ENCODE data around the gene RREB1. TPM values are rescaled to one million over a fixed set of nuclear protein-coding genes. Genes with fewer than 3 reads are reported as not detected.

Gene RREB1
- polyA plus RNA-seq, 1 donor (not counting 4 experiments of a cell fraction or from before 2014, with no cell fraction given): 6.1 TPM

- Histone ChIP-seq H3K9me3 (ENCODE audit: control insufficient read depth, low read depth, low read length) (no peaks in the 10 kb centered on the region), H2AFZ (ENCODE audit: control insufficient read depth, low read length) (no peak overlapping the region), H3K9me1 (ENCODE audit: control insufficient read depth, extremely low read depth, insufficient read depth, low read length) (no peaks in the 10 kb centered on the region), H3K4me1 (ENCODE audit: control insufficient read depth, extremely low read depth, insufficient read depth, low read length) (no peaks in the 10 kb centered on the region), H3K4me3 (ENCODE audit: control insufficient read depth in 2 of 3, extremely low read depth in 1 of 3, insufficient read depth in 2 of 3, low read depth in 1 of 3, low read length in 3 of 3) (no peak overlapping the region), H3K27me3 (ENCODE audit: control insufficient read depth, extremely low read depth, insufficient read depth, low read length) (no peaks in the 10 kb centered on the region), H3K36me3 (ENCODE audit: control insufficient read depth in 2 of 2, extremely low read depth in 1 of 2, insufficient read depth in 2 of 2, low read length in 2 of 2) (peaks cover 28 to 30% of the 10 kb centered on the region in 2 experiments), H4K20me1 (ENCODE audit: control insufficient read depth, extremely low read depth, insufficient read depth, low read length) (no peaks in the 10 kb centered on the region), H3K79me2 (ENCODE audit: control insufficient read depth, insufficient read depth, low read length) (peaks cover 13% of the 10 kb centered on the region), H3K9ac (ENCODE audit: control insufficient read depth, extremely low read depth, insufficient read depth, low read length) (no peak overlapping the region), H3K4me2 (ENCODE audit: control insufficient read depth, extremely low read depth, insufficient read depth, low read depth, low read length) (no peak overlapping the region), H3K27ac (ENCODE audit: control insufficient read depth, insufficient read depth, low read length) (no peak overlapping the region)
- peak; percentile 51 for FAIRE-seq
- no peak for DNase-seq (ENCODE audit: low read depth, low spot score)
- TF ChIP-seq EZH2 (IDR thresholded peaks at IDR 0.05; ENCODE audit: low read length) (no peak), CTCF (optimal IDR thresholded peaks at IDR 0.05 in 1 of 3, IDR thresholded peaks at IDR 0.05 in 1 of 3, conservative IDR thresholded peaks at IDR 0.05 in 1 of 3; ENCODE audit: extremely low read depth in 1 of 3, insufficient read depth in 2 of 3, low read length in 3 of 3) (peak; percentile 74 to 90 (median 84))
- dilution Hi-C loops (cut with MboI; ENCODE audit: extremely low pct_ligation_motif_present, low sequenced_read_pairs): no loop called here
These were observed 135.6 kb downstream of the RREB1 start for GRCh38 chr6:7243179-7243981.

GRCh38 chr6:7245668-7246393 is 138.1 kb downstream of the RREB1 start:
- Histone ChIP-seq H4K20me1 (ENCODE audit: control insufficient read depth, extremely low read depth, insufficient read depth, low read length) (peaks cover 4% of the 10 kb centered on the region), H3K9me1 (ENCODE audit: control insufficient read depth, extremely low read depth, insufficient read depth, low read length) (no peaks in the 10 kb centered on the region), H3K4me1 (ENCODE audit: control insufficient read depth, extremely low read depth, insufficient read depth, low read length) (no peaks in the 10 kb centered on the region), H3K36me3 (ENCODE audit: control insufficient read depth in 2 of 2, extremely low read depth in 1 of 2, insufficient read depth in 2 of 2, low read length in 2 of 2) (peaks cover 28 to 34% of the 10 kb centered on the region in 2 experiments), H3K27me3 (ENCODE audit: control insufficient read depth, extremely low read depth, insufficient read depth, low read length) (no peaks in the 10 kb centered on the region), H3K9ac (ENCODE audit: control insufficient read depth, extremely low read depth, insufficient read depth, low read length) (no peak overlapping the region), H3K27ac (ENCODE audit: control insufficient read depth, insufficient read depth, low read length) (no peak overlapping the region), H3K9me3 (ENCODE audit: control insufficient read depth, low read depth, low read length) (no peaks in the 10 kb centered on the region), H3K4me3 (ENCODE audit: control insufficient read depth in 2 of 3, extremely low read depth in 1 of 3, insufficient read depth in 2 of 3, low read depth in 1 of 3, low read length in 3 of 3) (no peak overlapping the region), H3K79me2 (ENCODE audit: control insufficient read depth, insufficient read depth, low read length) (peaks cover 3% of the 10 kb centered on the region), H3K4me2 (ENCODE audit: control insufficient read depth, extremely low read depth, insufficient read depth, low read depth, low read length) (no peak overlapping the region), H2AFZ (ENCODE audit: control insufficient read depth, low read length) (no peak overlapping the region)
- no peak for FAIRE-seq
- dilution Hi-C loops (cut with MboI; ENCODE audit: extremely low pct_ligation_motif_present, low sequenced_read_pairs): no loop called here
- no peak for TF ChIP-seq CTCF (optimal IDR thresholded peaks at IDR 0.05 in 1 of 3, IDR thresholded peaks at IDR 0.05 in 1 of 3, conservative IDR thresholded peaks at IDR 0.05 in 1 of 3; ENCODE audit: extremely low read depth in 1 of 3, insufficient read depth in 2 of 3, low read length in 3 of 3)
- no peak for TF ChIP-seq EZH2 (IDR thresholded peaks at IDR 0.05; ENCODE audit: low read length)
- no peak for DNase-seq (ENCODE audit: low read depth, low spot score)

All from keratinocyte (primary cell).